Measurements from ENCODE around the gene HOXC4.
"Not testable (repeated sequence)": the region's sequence is repeated elsewhere in the genome, so short reads cannot be mapped to it uniquely, and the experiment has no call there.

HOXC4 gene

DNA sequence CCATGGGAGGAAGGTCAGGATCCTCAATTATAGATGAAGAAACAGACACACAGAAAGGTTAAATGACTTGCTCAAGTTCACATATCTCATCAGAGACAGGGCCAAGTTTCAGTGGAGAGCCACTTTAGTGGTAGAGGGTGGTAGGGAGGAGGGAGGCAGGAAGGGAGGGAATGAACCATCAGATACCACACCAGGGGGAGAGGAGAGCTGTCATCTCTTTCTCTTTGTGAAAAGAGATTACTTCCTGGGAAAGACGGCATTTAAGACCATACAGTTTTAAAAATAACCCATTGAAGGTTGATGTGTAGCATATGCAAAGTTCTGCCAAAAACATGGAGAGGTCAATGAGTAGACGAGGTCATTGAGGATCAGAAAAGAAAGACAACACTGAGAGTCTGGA, 39.3 kb downstream of the HOXC4 start:
- not testable (repeated sequence) for DNase-seq (ENCODE audit: low spot score)

DNA sequence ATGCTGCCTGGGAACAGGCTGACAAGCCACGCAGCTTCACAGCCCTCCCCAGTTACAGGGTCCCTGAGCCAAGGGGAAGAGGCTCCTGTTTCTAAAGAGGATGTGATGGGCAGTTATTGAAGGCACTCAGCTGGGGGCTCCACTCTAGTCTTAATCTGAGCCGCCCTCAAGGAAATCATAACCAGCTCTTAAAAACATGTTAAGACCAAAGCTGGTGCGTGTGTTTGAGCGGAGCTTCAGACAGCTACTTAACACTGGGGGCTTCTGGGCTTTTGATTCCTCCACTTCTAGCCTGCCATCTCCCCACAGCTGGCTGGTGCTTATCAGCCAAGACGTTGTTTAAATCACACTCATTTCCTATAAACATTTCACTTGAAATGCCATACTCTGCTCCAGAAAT, 42.3 kb downstream of the HOXC4 start:
- not testable (repeated sequence) for DNase-seq (ENCODE audit: low spot score)

DNA sequence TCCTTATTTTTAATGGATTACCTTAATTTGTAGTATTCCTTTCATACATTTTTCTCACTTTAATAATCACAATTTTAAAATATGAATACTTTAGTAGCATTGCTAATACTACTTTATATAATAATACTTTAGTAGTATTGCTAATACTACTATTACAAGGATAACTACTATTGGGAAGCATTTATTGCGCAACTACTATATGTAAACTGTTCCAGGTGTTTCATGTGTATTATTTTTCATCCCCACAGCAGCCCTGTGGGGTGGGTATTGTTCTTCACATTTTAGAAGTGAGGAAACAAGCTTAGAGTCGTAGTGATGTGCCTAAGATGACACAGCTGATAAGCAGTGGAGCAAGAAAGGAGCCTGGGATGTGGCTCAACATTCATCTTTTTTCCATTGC, 45.0 kb downstream of the HOXC4 start:
- DNase-seq (ENCODE audit: low spot score): not testable (repeated sequence)

DNA sequence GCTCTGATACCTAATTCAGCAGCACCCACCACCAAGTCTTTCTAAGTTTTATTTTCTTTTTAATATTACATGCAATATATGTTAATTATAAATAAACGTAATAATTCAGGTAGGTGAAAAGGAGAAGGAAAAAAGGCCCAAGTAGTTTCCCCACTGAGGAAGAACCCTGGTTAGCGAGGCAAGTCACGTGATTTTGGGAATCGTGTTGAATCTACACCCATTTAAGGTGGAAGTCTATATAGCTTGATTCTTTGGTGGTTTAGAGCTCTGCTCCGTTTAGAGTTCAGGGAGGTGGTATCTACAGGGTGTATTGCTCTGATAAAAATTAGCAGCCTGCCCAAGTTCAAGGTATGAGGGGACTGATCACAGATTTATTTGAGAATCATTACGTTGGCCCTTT, 47.0 kb downstream of the HOXC4 start:
- not testable (repeated sequence) for DNase-seq (ENCODE audit: low spot score)

DNA sequence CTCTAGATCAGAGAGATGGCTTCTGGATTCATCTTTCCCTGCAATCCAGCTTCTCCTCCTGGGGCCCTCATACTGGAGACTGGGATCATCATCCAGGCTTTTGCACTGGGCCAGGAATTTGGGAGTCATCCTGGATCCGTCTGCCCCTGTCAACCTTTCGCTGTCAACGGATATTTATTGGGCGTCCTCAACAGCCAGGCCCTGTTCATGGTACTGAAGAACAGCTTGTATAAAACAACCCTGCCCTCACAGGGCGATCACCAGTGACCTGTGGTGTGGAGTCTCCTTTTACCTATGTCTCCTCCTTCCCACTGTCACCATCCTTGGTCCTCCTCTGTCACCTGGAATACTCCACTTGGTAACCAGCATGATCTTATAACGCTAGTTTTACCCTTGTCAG, 48.6 kb downstream of the HOXC4 start:
- DNase-seq (ENCODE audit: low spot score): not testable (repeated sequence)

DNA sequence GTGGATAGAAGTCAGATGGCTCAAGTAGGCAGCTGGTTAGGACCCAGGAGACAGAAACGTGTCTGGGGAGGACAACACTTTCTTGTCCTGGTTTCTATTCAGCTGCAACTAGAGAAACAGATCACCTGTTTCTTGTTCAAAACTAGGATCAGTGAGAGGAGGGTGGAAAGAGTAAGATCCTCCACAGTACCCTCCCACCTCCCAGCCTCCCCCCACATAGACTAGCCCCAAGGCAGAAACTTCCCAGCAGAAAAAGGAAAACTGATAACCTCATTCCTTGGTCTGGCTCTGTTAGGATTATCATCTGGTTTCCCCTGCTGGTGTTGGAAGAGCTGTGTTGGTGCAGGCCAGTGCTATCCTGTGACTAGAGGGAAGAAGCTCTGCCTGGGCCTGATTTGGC, 50.2 kb downstream of the HOXC4 start:
- not testable (repeated sequence) for DNase-seq (ENCODE audit: low spot score)
